GM12864 (cell line): Measurements from ENCODE around the gene CLIC5.

Experiments
- DNase-seq: peaks from one replicate; pipeline ENCODE4 v3.0.0-alpha.2; 2011; ENCODE audit warnings: low read depth
- H3K4me3 ChIP-seq: 2 replicates; pipeline ENCODE4 v1.5.1; 2011; ENCODE audit warnings: mild to moderate bottlenecking, low read depth, low read length, control low read depth
- TF ChIP-seq, protein P1 (sequence below): IDR thresholded peaks from 2 replicates; pipeline ENCODE4 v1.5.1; 2011; ENCODE audit warnings: low read depth, mild to moderate bottlenecking, moderate library complexity, low read length, control low read depth, inconsistent platforms; ENCODE audit errors: missing control alignments

Gene CLIC5

DNA sequence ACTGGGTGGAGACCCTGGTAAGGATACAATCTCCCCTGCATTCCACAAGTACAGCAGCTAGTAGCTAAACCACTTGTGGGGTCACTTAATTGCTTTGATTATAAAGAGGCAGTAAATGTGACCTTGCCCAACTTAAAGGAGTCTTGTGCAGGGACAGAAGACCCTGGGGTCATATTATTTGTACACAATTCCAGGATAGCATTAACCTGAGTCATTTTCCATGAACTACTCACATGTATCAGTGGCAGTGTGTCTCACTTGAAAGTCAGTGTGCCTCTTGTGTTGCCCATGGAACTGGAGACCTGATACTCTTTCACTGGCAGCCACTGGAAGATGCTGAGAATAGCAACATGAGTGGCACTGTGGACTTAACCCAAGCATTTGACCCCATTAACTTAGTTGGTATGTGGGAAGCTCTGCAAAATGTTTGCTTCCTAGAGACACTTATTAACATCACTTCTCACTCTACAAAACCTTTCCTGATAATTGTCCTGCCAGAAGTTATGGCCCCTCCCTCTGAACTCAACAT, 28.9 kb downstream of the CLIC5 start:
- DNase-seq, result no peak
- TF ChIP-seq, protein P1, sequence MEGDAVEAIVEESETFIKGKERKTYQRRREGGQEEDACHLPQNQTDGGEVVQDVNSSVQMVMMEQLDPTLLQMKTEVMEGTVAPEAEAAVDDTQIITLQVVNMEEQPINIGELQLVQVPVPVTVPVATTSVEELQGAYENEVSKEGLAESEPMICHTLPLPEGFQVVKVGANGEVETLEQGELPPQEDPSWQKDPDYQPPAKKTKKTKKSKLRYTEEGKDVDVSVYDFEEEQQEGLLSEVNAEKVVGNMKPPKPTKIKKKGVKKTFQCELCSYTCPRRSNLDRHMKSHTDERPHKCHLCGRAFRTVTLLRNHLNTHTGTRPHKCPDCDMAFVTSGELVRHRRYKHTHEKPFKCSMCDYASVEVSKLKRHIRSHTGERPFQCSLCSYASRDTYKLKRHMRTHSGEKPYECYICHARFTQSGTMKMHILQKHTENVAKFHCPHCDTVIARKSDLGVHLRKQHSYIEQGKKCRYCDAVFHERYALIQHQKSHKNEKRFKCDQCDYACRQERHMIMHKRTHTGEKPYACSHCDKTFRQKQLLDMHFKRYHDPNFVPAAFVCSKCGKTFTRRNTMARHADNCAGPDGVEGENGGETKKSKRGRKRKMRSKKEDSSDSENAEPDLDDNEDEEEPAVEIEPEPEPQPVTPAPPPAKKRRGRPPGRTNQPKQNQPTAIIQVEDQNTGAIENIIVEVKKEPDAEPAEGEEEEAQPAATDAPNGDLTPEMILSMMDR, result no peak

DNA sequence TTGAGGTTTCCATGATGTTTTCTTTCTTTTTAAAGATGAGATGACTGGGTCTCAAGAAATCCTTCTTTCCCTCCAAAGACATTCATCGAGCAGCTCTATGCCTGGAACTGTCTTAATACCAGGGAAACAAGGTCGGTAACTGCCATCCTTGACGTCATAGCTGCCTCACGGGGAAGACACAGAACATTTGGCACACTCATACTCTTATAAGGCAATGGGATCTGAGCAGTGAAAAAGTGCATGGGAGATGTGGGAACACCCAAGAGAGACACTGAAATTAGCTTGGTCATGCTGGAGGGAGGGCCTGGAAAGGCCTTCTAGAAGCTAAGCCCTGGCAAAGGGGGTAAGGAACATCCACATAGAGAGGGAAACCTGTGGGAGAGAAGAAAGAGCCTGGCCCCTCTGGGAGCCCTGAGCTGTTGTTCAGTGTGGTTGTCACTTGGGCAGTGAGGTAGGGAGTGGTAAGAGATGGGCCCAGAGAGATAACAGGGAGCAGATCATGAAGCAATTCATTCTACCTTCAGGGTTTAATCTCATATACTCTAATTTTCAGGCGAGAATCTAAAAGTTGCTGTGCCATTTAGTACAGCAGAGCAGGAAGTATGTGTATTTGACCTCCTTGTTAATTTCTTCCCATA, 30.8 kb downstream of the CLIC5 start:
- TF ChIP-seq, protein P1, result no peak
- DNase-seq, result no peak
- H3K4me3 ChIP-seq, result no peak overlapping the region

More for the DNA sequence above, 28.9 kb downstream of the CLIC5 start:
- no peak overlapping the region for H3K4me3 ChIP-seq

DNA sequence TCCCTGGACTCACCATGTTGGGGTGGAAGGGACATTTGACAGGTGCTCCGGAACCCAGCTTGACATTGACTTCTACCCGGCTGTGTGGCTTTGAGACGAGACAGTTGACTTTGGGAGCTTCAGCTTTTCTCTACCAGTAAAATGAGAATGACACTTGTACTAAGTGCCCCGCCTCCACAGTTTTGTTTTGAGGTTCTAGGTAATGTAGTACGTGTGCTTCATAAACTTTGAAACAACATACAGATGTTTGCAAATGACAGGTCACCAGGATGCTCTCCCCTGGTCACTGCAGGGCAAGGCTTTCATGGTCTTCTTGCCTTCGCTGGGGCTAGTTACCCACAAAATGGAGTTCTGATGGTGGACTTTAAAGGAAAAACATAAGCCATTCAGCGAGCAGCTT, 31.3 kb downstream of the CLIC5 start:
- TF ChIP-seq, protein P1, result no peak
- H3K4me3 ChIP-seq, result no peak overlapping the region
- no peak for DNase-seq

DNA sequence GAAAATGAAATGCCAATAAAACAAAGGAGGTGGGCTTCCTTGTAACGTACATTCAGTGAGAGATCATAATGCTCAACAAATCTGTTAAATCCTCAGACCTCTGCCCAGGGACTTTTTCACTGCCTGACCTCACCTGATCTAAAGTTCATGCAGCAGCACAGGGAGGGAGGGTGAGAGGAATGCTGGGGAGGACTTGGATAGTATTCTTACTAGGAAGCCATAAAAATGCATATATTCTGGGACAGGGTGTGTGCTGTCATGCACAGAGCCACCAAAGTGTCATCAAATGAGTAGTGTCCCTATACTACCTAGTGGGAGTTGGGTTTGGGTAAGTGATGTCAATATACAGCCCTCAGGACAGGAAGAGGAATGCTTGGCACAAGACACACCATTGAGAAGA, 32.6 kb downstream of the CLIC5 start:
- no peak overlapping the region for H3K4me3 ChIP-seq
- no peak for DNase-seq
- TF ChIP-seq, protein P1, result no peak

DNA sequence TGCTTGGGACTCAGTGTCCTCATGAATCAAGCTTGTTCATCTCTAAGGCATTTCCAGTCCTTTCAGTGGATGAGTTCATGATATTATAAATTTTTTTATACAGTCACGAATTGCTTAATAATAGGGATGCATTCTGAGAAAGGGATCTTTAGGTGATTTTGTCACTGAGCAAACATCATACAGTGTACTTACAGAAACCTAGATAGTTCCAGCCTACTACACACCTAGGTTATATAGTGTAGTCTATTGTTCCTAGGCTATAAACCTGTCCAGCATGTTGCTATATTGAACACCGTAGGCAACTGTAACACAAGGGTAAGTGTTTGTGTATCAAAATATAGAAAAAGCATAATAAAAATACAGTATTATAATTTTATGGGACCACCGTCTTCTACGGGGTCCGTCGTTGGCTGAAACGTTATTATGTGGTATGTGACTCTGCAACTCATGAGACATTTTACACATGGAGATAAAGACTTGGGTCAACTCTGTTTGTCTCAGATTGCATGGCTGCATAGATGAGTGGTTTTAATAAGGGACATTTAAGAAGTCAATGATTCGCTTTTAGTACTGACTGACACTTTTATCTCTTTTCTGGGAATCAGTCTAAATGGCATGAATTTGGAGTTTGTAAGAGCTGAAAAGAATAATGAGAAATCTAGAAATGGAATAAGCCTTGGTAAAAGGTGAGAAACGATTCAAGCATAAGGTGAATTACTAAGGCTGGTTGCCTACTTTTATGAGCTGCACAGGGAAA, 33.2 kb downstream of the CLIC5 start:
- TF ChIP-seq, protein P1, result no peak
- H3K4me3 ChIP-seq, result no peak overlapping the region
- no peak for DNase-seq

DNA sequence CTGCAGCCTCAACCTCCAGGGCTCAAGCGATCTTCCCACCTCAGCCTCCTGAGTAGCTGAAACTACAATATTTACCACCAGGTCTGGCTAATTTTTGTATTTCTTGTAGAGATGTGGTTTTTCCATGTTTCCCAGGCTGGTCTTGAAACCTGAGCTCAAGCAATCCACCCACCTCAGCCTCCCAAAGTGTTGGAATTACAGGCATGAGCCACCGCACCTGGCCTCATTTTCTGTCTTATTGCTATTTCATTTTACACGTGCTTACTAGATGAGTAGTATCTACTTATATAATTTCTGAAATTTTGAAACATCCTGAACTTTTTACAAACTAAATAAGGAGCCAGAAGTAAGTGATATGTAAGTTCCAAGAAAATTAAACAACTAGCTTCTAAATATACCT, 34.6 kb downstream of the CLIC5 start:
- no peak overlapping the region for H3K4me3 ChIP-seq
- TF ChIP-seq, protein P1, result no peak
- no peak for DNase-seq

DNA sequence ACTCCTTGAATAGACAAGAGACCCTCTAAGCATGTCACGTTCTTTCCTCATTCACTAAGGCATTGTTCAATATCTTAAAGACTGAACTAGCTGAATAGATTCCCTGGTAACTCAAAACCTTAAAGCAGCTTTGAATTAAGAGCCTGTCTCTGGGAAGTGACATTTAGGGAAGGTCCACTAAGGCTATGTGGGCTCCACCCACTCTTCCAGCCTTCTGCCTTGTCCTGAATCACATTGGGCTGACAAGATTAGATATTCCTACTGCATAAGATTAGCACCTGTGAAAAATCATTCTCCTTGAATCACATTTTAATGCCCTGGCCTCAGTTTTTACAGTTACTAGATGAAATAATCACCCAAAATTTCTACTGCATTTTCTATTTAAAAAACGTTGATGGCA, 36.3 kb downstream of the CLIC5 start:
- TF ChIP-seq, protein P1, result no peak
- no peak for DNase-seq

More for the DNA sequence above, 36.3 kb downstream of the CLIC5 start:
- no peak overlapping the region for H3K4me3 ChIP-seq
